Panc1 (cell line): ENCODE measurements around the gene CDC23.

Experiments
- POLR2AphosphoS5 ChIP-seq: IDR thresholded peaks from 2 replicates; pipeline ENCODE4 v1.6.1; 2012; ENCODE audit warnings: mild to moderate bottlenecking, low read depth, low read length, moderate library complexity
- REST ChIP-seq, 2 experiments: IDR thresholded peaks; 2 replicates each; pipeline ENCODE4 v1.6.1; 2011 to 2012; ENCODE audit warnings: low read depth in 2 of 2, control low read depth in 1 of 2, low read length in 1 of 2, mild to moderate bottlenecking in 1 of 2, moderate library complexity in 1 of 2; ENCODE audit not compliant: insufficient read depth in 1 of 2
- SIN3A ChIP-seq: IDR thresholded peaks from 2 replicates; pipeline ENCODE4 v1.6.1; 2012; ENCODE audit warnings: low read depth, mild to moderate bottlenecking, low read length, moderate library complexity, borderline replicate concordance; ENCODE audit not compliant: insufficient read depth
- TF ChIP-seq, protein P1 (sequence below): fragments of 450-650 bp; IDR thresholded peaks from 2 replicates; pipeline ENCODE4 v1.5.1; 2017; ENCODE audit warnings: mild to moderate bottlenecking

DNA sequence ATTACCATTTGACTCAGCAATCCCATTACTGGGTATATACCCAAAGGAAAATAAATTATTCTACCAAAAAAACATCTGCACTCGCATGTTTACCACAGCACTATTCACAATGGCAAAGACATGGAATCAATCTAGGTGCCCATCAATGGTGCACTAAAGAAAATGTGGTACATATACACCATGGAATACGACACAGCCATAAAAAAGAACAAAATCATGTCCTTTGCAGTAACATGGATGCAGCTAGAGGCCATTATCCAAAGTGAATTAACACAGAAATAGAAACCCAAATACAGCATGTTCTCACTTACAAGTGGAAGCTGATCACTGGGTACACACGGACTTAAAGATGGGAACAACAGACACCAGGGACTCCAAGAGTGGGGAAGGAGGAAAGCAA, 2.1 kb downstream of the CDC23 start:
- TF ChIP-seq, protein P1, sequence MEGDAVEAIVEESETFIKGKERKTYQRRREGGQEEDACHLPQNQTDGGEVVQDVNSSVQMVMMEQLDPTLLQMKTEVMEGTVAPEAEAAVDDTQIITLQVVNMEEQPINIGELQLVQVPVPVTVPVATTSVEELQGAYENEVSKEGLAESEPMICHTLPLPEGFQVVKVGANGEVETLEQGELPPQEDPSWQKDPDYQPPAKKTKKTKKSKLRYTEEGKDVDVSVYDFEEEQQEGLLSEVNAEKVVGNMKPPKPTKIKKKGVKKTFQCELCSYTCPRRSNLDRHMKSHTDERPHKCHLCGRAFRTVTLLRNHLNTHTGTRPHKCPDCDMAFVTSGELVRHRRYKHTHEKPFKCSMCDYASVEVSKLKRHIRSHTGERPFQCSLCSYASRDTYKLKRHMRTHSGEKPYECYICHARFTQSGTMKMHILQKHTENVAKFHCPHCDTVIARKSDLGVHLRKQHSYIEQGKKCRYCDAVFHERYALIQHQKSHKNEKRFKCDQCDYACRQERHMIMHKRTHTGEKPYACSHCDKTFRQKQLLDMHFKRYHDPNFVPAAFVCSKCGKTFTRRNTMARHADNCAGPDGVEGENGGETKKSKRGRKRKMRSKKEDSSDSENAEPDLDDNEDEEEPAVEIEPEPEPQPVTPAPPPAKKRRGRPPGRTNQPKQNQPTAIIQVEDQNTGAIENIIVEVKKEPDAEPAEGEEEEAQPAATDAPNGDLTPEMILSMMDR: no peak
- TF ChIP-seq POLR2AphosphoS5 (no peak), SIN3A (no peak), REST (IDR thresholded peaks at IDR 0.05; ENCODE audit: insufficient read depth in 1 of 2, low read depth in 2 of 2, low read length in 1 of 2) (no peak)
